GM20000 (cell line): ENCODE data around the gene DIP2C.

Source experiments
- DNase-seq: peaks from one replicate; pipeline ENCODE4 v3.0.0; 2012; ENCODE audit warnings: low spot score
- CTCF ChIP-seq: IDR thresholded peaks from 2 replicates; pipeline ENCODE4 v1.5.1; 2012; ENCODE audit warnings: mild to moderate bottlenecking, control low read depth; ENCODE audit errors: extremely low read depth, missing control alignments

The DIP2C gene

GRCh38 chr10:316390-316789 lies 373.1 kb downstream of the DIP2C start:
- DNase-seq: no peak
- no peak for TF ChIP-seq CTCF

GRCh38 chr10:314871-315270 lies 374.6 kb downstream of the DIP2C start:
- no peak for TF ChIP-seq CTCF
- DNase-seq: no peak

GRCh38 chr10:314381-314780 lies 375.1 kb downstream of the DIP2C start:
- no peak for DNase-seq
- no peak for TF ChIP-seq CTCF

- TF ChIP-seq CTCF: no peak
- no peak for DNase-seq
These were observed 377.4 kb downstream of the DIP2C start for GRCh38 chr10:311901-312665.

GRCh38 chr10:310976-311639 lies 378.4 kb downstream of the DIP2C start:
- TF ChIP-seq CTCF: no peak
- no peak for DNase-seq

GRCh38 chr10:310371-310770 lies 379.1 kb downstream of the DIP2C start:
- TF ChIP-seq CTCF: no peak
- no peak for DNase-seq

- DNase-seq: no peak
- no peak for TF ChIP-seq CTCF
These were observed 380.8 kb downstream of the DIP2C start for GRCh38 chr10:308572-309085.
